Uterus (tissue), 2 donors: Measurements from ENCODE around the gene GRIK2.

Experiments used
- CTCF ChIP-seq, 4 experiments: fragments of 200-600 bp in 2 of 4; fragments of 450-650 bp in 2 of 4; sonication (generic) in 2 of 4; IDR thresholded peaks; one replicate each; pipeline ENCODE4 v1.5.1; 2016 to 2019; ENCODE audit warnings: antibody characterized with exemption in 4 of 4, mild to moderate bottlenecking in 2 of 4, moderate library complexity in 1 of 4
- POLR2A ChIP-seq, 2 donors: fragments of 450-650 bp; IDR thresholded peaks; one replicate each; pipeline ENCODE4 v1.6.1; 2016; ENCODE audit warnings: antibody characterized with exemption in 2 of 2, mild to moderate bottlenecking in 1 of 2, moderate library complexity in 1 of 2

GRCh38 chr6:101940391-101940790 lies 546.9 kb downstream of the GRIK2 start:
- TF ChIP-seq CTCF (IDR thresholded peaks at IDR 0.05) = no peak
- no peak for TF ChIP-seq POLR2A (IDR thresholded peaks at IDR 0.05)
